HL-60/S4 treated with phorbol 12-myristate 13-acetate at 8.2 ng/mL for 4 days and 3 days (cell line): ENCODE results near the gene RFWD3.
"Not testable (repeated sequence)": the region's sequence is repeated elsewhere in the genome, so short reads cannot be mapped to it uniquely, and the experiment has no call there.

Source experiments
- in situ Hi-C: fragments of 300-500 bp; cut with MboI; formaldehyde crosslinking; loops from 2 replicates; pipeline ENCODE4 v1.15.0; 2022; ENCODE audit warnings: low sequenced_read_pairs

RFWD3 gene

GRCh38 chr16:74667255-74667700, 601 bp upstream of the RFWD3 start:
- in situ Hi-C loops = no loop called here

GRCh38 chr16:74666010-74666421, 661 bp downstream of the RFWD3 start:
- in situ Hi-C loops = no loop called here

DNA sequence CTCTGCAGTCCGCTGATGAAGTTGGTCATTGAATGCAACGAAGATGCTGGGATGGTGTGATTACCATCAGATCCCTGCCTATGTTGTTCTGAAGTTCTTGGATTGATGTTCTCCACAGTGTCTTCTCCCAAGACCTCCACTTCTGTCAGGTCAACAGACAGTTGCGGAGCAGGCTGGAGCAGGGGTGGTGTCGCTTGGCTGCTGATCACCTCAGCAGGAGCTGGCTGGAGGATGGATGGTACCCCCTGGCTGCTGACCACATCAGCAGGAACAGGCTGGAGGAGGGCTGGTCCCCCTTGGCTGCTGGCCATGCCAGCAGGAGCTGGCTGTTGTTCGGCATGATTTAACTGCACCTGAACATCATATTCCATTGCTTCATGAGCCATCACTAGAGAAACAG, 5.6 kb downstream of the RFWD3 start:
- in situ Hi-C loops = no loop called here

- in situ Hi-C loops = no loop called here
Observed at GRCh38 chr16:74660383-74660782, 6.3 kb downstream of the RFWD3 start.

GRCh38 chr16:74659041-74659440, 7.6 kb downstream of the RFWD3 start:
- in situ Hi-C loops = no loop called here

DNA sequence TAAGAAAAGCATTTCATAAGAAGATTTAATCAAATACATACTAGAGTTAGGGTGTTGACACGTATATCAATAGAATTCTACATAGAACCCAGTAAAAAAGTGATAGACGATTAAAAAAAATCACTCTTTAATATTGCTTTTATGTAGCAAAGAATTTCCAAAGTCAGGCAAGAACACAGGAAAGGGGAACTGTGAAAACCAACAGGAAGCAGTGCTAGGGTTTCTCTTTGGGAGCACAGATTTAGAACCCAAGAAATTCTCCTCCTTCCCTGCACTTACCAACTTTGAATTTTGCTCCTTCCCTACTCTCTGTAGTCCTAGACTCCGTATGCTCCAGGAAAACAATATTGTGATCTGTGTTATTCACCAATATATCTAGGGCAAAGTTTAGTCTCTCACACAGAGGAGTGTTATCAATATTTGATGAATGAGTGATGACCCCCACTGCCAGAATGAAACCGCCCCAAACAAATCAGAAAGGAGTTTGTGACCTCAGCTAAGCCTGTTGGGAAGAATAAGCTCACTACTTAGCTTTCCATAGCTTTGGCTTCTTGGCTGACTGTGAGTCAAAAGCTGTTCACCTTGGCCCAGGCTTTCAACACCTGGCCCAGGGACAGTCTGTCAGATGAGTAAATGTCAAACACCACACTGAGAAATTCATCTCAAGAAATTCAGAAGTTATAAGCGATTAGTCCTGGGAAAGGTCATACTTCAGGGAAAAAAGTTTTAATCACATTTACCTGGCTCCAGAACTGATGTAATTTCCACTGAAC, 8.6 kb downstream of the RFWD3 start:
- in situ Hi-C loops = no loop called here

- in situ Hi-C loops = no loop called here
Observed at GRCh38 chr16:74654536-74655050, 12.1 kb downstream of the RFWD3 start.

DNA sequence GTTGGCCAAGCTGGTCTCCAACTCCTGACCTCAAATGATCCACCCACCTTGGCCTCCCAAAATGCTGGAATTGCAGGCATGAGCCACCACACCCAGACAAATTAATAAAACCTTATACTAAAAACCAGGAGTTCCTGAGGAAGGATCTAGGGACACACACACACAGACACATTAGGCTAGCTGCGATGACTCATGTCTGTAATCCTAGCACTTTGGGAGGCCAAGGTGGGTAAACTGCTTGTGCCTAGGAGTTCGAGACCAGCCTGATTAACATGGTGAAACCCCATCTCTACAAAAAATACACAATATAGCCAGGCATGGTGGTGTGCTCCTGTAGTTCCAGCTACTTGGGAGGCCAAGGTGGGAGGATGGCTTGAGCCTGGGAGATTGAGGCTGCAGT, 13.8 kb downstream of the RFWD3 start:
- in situ Hi-C loops = not testable (repeated sequence)

DNA sequence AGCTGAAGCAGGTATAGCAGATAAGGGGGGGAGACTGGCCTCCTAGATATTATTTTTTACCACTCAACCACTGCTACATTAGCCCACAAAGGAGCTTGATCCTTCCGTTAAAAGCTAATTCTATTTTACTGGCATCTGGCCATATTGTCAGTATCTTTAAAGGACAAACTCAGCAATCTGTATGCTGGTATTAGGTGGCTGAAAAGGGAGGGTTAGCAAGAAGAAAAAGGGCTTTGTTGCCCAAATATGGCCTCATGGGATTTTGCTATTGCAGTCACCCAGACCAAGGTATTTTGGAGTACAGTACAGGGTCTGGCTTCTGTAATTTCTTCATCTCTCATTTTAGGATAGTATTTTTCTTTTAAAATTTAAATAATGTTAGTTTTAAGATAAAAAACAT, 14.4 kb downstream of the RFWD3 start:
- in situ Hi-C loops = no loop called here

GRCh38 chr16:74651841-74652240, 14.8 kb downstream of the RFWD3 start:
- in situ Hi-C loops = no loop called here

GRCh38 chr16:74650966-74651567, 15.6 kb downstream of the RFWD3 start:
- in situ Hi-C loops = no loop called here

DNA sequence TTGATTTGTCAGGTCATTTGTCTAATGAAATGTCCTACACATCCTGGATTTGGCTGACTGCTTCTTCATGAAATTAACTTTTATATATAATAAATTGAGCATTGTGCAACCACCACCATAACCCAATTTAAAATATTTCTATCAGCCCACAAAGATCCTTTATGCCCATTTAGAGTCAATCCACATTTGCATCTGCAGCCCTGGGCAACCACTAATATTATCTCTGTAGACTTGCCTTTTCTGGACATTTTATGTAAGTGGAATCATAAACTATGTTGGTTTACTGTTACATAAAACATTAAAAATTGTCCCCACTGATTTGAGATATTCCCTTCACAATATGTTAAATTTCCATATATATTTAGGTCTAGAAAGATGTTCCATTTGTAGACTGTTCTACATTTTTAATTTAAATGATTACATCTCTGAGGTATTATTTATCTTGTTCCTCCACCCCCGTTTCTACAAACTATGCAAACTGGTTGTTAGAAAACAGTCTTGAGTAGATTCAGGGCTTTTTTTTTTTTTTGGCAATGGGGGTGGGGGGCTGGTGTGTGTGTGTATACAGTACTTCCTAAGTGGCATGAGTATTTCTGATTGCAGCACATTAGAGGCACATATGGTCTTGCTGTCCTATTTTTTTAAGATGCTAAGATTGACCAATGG, 16.7 kb downstream of the RFWD3 start:
- in situ Hi-C loops = no loop called here

DNA sequence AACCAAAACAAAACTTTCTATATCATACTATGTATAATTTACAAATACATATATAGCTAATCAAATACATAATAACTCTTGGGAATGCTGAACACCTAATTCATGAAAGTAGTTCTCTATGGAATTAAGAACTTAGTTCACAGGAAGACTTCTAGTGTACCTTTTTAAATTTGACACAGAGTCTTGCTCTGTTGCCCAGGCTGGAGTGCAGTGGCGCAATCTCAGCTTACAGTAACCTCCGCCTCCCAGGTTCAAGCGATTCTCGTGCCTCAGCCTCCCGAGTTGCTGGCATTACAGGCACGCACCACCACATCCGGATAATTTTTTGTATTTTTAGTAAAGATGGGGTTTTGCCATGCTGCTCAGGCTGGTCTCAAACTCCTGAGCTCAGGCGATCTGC, 24.7 kb downstream of the RFWD3 start:
- in situ Hi-C loops = no loop called here

DNA sequence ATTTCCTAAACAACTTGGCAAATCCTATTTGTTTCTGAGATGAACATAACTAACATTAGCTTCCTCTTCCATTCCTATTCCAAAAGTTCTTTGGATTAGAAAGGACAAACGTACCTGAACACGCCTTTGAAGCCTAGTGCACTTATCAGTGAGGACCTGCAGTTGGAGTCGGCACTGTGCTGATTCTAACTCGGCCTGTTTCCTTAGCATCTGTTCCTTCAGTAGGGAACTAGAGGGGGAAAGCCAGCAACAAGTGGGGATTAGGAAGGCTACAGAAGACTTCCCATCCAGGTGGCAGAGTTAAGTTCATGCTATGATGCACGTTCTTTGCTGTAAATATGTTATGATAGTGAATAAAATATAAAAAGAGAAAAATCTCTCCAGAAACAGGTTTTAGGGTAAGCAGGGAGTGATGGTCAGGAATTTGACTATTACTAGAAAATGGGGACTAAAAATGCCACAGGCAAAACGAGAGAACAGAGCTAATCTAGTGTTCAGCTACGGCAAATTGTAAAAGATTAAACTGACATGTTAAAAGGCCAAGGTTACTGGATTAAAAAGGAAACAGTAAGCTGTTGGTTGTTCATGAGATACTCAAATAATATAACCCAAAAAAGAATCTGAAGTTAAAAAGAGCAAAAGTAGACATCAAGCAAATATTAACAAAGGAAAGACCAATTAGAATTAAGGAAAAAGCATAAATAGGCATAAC, 28.8 kb downstream of the RFWD3 start:
- in situ Hi-C loops = no loop called here

DNA sequence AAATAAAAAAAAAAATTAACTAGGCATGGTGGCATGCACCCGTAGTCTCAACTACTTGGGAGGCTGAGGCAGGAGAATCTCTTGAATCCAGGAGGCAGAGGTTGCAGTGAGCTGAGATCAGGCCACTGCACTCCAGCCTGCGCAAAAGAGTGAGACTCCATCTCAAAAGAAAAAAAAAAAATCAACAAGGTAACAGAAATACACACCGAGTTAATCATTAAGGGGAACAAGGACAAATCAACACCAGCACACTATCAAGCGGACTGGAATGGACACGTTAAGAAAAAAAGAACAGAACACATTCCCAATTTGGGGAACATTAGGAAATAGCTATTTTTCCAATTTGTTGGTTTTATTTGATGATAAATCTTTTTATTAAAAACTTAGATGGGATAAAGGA, 31.4 kb downstream of the RFWD3 start:
- in situ Hi-C loops = no loop called here

DNA sequence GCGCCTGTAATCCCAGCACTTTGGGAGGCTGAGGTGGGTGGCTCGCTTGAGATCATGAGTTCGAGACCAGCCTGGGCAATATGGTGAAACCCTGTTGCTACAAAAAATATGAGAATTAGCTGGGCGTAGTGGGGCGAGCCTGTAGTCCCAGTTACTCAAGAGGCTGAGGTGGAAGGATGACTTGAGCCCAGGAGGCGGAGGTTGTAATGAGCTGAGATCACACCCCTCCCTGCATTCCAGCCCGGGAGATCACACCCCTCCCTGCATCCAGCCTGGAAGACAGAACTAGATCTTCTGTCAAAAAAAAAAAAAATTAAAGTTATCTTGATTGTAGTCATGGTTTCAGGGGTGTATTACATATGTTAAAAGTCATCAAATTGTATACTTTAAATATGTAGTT, 33.0 kb downstream of the RFWD3 start:
- in situ Hi-C loops = no loop called here

- in situ Hi-C loops = no loop called here
Observed at GRCh38 chr16:74627506-74628220, 39.0 kb downstream of the RFWD3 start.

DNA sequence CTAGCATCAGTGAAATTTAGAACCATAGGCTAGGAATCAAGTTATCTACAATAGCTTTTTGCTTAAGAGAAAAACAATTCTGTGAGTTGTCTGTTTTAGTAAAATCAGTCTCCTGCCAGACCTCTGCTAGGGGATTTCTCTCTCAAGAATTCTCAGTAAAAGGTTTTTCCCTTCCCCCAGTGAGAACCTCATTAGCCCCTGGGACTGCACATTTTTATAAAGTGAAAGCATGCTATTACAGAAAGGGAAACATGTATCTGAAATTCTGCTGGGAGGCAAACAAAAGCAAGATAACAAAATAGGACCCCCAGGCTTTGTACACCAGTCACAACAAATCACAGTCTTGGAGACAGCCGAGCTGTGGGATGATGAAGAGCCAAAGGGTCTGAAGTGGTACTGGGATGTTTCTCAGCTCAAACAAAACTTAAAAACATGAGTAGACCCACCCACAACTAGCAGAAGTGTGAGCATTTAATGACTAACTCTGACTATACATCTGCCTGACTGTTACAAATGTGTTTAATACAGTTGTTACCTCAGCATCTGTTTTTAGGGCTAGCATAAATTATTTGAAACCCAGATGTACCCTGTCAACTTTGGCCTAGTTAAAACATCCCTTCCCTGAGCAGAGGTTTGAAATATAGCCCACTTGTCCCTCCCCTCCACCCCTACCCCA, 39.8 kb downstream of the RFWD3 start:
- in situ Hi-C loops = no loop called here

GRCh38 chr16:74625500-74626350, 41.0 kb downstream of the RFWD3 start:
- in situ Hi-C loops = no loop called here
